DMS153 treated with DMSO at 0.1 percent for 48 hours (cell line): ENCODE measurements around the gene ZNF710.
A peak's percentile ranks its signal among the peaks of the same experiment; 100 is the strongest.
"Not testable (repeated sequence)": the region's sequence is repeated elsewhere in the genome, so short reads cannot be mapped to it uniquely, and the experiment has no call there.

Source experiments
- DNase-seq: peaks from one replicate; lab custom pipeline; 2025; ENCODE audit not compliant: unreplicated experiment; lab: John Stamatoyannopoulos, UW

ZNF710 gene

GRCh38 chr15:90058775-90059174 is 57.7 kb downstream of the ZNF710 start:
- DNase-seq: no peak

- peak; percentile 15 for DNase-seq
Observed at GRCh38 chr15:90059208-90059985, 58.3 kb downstream of the ZNF710 start.

DNA sequence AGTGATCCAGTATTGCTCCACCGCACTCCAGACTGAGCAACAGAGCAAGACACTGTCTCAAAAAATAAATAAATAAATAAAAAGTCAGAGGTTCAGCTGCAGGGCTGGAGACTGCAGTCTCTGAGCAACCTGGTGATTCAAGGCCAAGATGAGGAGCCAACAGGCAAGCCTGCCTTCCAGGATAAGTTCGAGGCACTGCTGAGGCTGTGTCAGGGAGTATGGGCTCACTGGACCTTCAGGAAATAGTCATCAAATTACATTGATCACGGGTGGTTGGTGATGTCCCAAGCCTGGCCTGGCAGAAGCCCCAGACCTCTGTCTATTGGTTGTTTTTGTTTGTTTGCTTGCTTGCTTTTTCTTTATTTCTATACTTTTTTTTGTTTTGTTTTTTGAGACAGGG is 59.7 kb downstream of the ZNF710 start:
- DNase-seq: no peak

GRCh38 chr15:90062023-90062442 is 60.9 kb downstream of the ZNF710 start:
- peak; percentile 48 for DNase-seq

- DNase-seq: peak; percentile 87
Observed at GRCh38 chr15:90062462-90062932, 61.4 kb downstream of the ZNF710 start.

- peak; percentile 12 for DNase-seq
Observed at GRCh38 chr15:90062973-90063769, 62.0 kb downstream of the ZNF710 start.

GRCh38 chr15:90063770-90064247 is 62.7 kb downstream of the ZNF710 start:
- no peak for DNase-seq

DNA sequence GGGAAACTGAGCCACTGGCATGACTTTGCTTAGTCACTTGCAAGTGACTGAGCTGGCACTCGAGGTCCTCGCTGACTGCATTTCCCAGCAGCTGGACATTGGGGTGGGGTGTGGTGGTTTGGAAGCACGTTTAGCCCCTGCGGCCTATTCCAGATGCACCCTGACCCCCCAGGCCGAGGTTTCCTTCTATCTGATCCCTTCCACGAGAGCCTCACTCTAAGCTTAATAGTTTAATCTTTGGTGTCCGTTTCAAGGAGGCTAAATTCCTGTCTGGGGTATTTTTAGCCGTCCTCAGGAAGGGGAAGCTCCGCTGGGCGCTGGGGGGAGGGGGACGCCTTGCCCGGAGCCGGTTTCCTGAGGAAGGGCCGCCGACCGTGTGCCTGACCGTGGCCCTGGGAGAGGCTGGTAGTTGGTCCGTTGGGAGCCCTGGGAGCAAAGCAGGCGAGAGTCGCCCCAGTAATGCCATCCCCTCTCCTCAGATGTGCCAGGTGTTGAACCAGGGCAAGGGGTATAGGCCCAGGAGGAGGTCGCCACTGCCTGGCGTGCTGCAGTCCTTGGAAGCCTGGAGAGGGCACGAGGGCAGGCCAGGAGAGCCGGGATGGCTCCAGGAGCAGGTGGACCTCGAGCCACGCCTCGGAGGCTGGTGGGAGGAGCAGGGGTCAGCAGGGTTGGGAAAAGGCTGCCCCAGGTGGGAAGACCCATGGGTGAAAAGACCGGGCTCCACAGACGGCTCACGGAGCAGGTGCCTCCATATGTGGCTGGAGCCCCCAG is 64.0 kb downstream of the ZNF710 start:
- DNase-seq: no peak

- no peak for DNase-seq
Observed at GRCh38 chr15:90065682-90066049, 64.5 kb downstream of the ZNF710 start.

DNA sequence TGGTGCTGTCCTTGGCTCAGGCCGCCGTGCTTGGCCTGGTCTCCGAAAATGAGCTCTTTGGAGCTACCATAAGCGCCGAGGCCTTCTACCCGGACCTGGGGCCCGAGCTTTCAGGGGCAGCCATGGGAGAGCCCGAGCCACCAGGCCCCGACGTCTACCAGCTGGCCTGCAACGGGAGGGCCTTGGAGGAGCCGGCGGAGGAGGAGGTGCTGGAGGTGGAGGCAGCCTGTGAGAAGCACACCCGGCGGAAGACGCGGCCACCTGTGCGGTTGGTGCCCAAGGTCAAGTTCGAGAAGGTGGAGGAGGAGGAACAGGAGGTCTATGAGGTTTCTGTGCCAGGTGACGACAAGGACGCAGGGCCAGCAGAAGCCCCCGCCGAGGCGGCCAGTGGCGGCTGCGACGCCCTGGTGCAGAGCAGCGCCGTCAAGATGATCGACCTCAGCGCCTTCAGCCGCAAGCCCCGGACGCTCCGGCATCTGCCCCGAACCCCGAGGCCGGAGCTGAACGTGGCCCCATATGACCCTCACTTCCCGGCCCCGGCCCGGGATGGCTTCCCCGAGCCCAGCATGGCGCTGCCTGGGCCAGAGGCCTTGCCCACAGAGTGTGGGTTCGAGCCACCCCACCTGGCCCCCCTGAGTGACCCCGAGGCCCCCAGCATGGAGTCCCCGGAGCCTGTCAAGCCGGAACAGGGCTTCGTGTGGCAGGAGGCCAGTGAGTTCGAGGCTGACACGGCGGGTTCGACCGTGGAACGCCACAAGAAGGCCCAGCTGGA is 66.2 kb downstream of the ZNF710 start:
- no peak for DNase-seq

- no peak for DNase-seq
Observed at GRCh38 chr15:90067953-90068606, 67.0 kb downstream of the ZNF710 start.

DNA sequence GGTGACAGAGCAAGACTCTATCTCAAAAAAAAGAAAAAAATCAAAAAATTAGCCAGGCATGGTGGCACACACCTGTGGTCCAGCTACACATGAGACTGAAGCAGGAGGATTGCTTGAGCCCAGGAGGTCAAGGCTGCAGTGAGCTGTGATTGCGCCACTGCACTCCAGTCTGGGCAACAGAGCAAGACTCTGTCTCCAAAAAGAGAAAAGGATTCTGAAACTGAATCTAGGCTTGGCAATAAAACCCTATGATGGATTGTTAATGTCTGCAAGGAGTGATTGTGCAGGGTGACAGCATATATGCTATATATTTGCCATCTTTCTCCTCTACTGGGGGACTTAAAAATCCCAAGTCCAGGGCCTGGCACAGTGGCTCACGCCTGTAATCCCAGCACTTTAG is 69.5 kb downstream of the ZNF710 start:
- DNase-seq: not testable (repeated sequence)

DNA sequence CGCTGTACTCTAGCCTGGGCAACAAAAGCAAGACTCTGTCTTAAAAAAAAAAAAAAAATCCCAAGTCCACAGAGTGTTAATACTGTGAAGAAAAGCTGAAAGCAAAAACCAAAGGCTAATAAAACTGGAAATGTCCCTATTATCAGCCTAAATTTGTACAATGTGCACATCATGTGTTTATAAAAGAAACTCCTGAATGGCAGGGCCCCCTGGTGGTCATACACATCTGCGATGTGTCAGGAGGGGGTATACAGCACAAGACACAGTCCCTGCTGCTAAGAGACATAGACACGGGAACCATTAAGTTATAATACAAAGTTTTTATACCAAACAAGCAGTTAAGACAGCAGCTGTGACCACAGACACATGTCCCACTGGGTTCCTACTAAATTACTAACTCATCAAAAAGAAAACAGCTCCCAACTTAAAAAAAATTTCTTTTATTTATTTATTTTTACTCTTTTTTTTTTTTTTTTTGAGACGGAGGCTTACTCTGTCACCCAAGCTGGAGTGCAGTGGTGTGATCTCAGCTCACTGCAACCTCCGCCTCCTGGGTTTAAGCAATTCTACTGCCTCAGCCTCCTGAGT is 70.2 kb downstream of the ZNF710 start:
- peak; percentile 10 for DNase-seq

DNA sequence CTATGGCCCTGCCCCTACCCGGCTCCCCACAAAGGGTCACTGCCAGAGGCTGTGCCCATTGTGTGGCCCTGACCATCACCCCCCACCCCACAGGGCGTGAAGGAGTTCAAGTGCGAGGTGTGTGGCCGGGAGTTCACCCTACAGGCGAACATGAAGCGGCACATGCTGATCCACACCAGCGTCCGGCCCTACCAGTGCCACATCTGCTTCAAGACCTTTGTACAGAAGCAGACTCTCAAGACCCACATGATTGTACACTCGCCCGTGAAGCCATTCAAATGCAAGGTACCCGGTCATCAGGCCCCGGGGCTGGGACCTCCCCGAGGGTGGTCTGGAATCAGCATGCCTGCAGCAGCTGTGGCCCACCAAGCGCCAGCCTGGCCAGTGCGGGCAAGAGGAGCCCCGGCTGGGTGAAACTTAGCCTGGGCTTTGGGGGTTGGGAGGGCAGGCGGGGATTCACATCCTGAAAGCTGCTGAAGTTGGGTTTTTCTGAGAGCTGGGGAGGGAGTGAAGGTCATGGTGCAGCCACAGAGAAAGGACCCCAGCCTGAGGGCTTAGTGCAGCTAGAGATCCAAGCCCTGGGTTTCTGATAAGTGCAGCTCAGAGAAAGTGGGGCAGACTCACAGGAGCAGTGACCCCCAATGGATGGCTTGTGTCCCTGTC is 72.0 kb downstream of the ZNF710 start:
- no peak for DNase-seq

- DNase-seq: no peak
Observed at GRCh38 chr15:90074023-90074422, 72.9 kb downstream of the ZNF710 start.

GRCh38 chr15:90074916-90075315 is 73.8 kb downstream of the ZNF710 start:
- DNase-seq: no peak

DNA sequence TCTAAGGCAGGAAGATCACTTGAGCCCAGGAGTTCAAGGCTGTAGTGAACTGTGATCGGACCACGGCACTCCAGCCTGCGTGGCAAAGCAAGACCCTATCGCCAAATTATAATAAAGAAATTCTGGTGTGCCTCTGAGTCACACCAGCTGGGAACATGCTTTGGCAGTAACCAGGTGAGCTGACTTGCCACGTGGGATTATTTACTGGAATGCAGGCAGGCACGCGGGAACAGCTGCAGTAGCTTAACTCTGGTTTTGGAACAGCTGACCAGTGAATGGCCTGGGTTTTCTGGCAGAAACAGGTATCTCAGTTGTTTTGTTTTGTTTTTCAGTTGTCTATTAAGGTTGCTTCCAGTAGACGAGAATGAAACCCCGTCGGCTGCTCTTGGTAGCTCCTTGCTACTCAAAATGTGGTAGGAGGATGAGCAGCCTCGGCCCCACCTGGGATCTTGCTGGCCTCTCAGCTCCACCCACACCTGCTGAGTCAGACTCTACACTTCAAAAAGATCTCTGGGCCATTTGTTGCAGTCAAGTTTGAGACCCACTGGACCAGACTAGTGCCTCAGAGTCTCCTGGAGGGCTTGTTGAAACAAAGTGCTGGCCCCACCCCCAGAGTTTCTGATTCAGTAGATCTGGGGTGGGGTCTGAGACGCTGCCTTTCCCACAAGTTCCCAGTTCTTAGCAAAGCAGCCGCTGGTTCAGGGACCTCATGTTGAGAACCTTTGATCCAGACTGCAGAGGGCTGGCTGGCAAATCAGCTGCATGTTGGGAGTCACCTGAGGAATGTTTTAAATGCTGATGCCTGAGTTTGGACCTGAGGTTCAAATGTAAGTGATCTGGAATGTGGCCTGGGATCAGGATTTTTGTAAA is 74.5 kb downstream of the ZNF710 start:
- DNase-seq: no peak

- no peak for DNase-seq
Observed at GRCh38 chr15:90076716-90077115, 75.6 kb downstream of the ZNF710 start.
